PC-3 (cell line): ENCODE measurements around the gene CSH1. TPM values are rescaled to one million over a fixed set of nuclear protein-coding genes. Genes with fewer than 3 reads are reported as not detected.

Source experiments
- ATAC-seq: fragments of 200-7000 bp; cut with Tn5 transposase; 2 replicates; pipeline ENCODE4 v1.9.1; 2020; ENCODE audit warnings: mild to moderate bottlenecking, moderate library complexity
- BruUV-seq: library from RNA; stranded (reverse); fragments of 400-500 nt; replicated peaks from 2 replicates; lab custom pipeline; 2021; lab: Mats Ljungman, UMichigan
- CTCF ChIA-PET: fragments of 300-600 bp; sonication (Branson Sonifier 250); formaldehyde crosslinking; loops from one replicate; lab custom pipeline; 2022; ENCODE audit warnings: antibody characterized with exemption; lab: Charles Lee
- POLR2A ChIA-PET: fragments of 300-600 bp; sonication (Branson Sonifier 250); formaldehyde crosslinking; loops from one replicate; lab custom pipeline; 2022; ENCODE audit warnings: antibody characterized with exemption; ENCODE audit not compliant: unreplicated experiment; lab: Charles Lee
- DNase-seq: peaks from one replicate; pipeline ENCODE4 v3.0.0-alpha.2; 2015
- H2AFZ ChIP-seq: fragments of 300-600 bp; sonication (generic); 2 replicates; pipeline ENCODE4 v1.6.0; 2016; ENCODE audit warnings: antibody characterized with exemption, low read length
- H3F3A ChIP-seq: fragments of 300-600 bp; sonication (generic); one replicate; pipeline ENCODE4 v1.6.0; 2017; ENCODE audit warnings: antibody characterized with exemption, low read length, control low read depth, mild to moderate bottlenecking; ENCODE audit not compliant: unreplicated experiment
- H3K27ac ChIP-seq: fragments of 300-600 bp; sonication (generic); 2 replicates; pipeline ENCODE4 v1.5.1; 2016; ENCODE audit warnings: mild to moderate bottlenecking, low read length
- H3K27me3 ChIP-seq: fragments of 300-600 bp; sonication (generic); 2 replicates; pipeline ENCODE4 v1.6.1; 2016; ENCODE audit warnings: low read length, mixed read lengths
- H3K36me3 ChIP-seq: fragments of 300-600 bp; sonication (generic); 2 replicates; pipeline ENCODE4 v1.6.1; 2016; ENCODE audit warnings: low read depth, mixed run types, low read length, mixed read lengths
- H3K4me1 ChIP-seq: fragments of 300-600 bp; sonication (generic); 2 replicates; pipeline ENCODE4 v1.5.1; 2016; ENCODE audit warnings: low read length; ENCODE audit not compliant: insufficient read depth
- H3K4me2 ChIP-seq: fragments of 300-600 bp; sonication (generic); 2 replicates; pipeline ENCODE4 v1.6.0; 2016; ENCODE audit warnings: low read length
- H3K4me3 ChIP-seq: fragments of 300-600 bp; sonication (generic); 2 replicates; pipeline ENCODE4 v1.5.1; 2016; ENCODE audit warnings: mild to moderate bottlenecking, low read length, mixed read lengths
- H3K79me2 ChIP-seq: fragments of 300-600 bp; sonication (generic); 2 replicates; pipeline ENCODE4 v1.6.1; 2017; ENCODE audit warnings: low read length, mixed read lengths
- H3K9ac ChIP-seq: fragments of 300-600 bp; sonication (generic); 2 replicates; pipeline ENCODE4 v1.6.0; 2016; ENCODE audit warnings: mild to moderate bottlenecking, low read length
- H3K9me2 ChIP-seq: fragments of 300-600 bp; sonication (generic); replicated peaks from 2 replicates; pipeline ENCODE4 v1.6.1; 2016; ENCODE audit warnings: mixed run types, low read length, mixed read lengths
- H3K9me3 ChIP-seq: fragments of 300-600 bp; sonication (generic); 2 replicates; pipeline ENCODE4 v1.6.1; 2016; ENCODE audit warnings: low read length, mixed read lengths
- H4K20me1 ChIP-seq: fragments of 300-600 bp; sonication (generic); 2 replicates; pipeline ENCODE4 v1.6.1; 2016; ENCODE audit warnings: low read length, mixed read lengths
- EZH2 ChIP-seq: fragments of 300-600 bp; sonication (generic); IDR thresholded peaks from one replicate; pipeline ENCODE4 v1.6.1; 2017; ENCODE audit warnings: antibody characterized with exemption, mild to moderate bottlenecking, low read length; ENCODE audit not compliant: unreplicated experiment
- EZH2phosphoT487 ChIP-seq: fragments of 300-600 bp; sonication (generic); IDR thresholded peaks from 2 replicates; pipeline ENCODE4 v1.6.1; 2018; ENCODE audit warnings: mild to moderate bottlenecking, antibody characterized with exemption, low read length, borderline replicate concordance
- intact Hi-C: fragments of 100-400 bp; cut with micrococcal nuclease; formaldehyde crosslinking; loops from 2 replicates; pipeline ENCODE4 v1.9.0; 2023
- total RNA-seq: library from RNA; depleted of rRNA; stranded (reverse); fragments of >200 nt; gene quantifications from 2 replicates; pipeline ENCODE4 v1.2.3, GENCODE V29; 2014
- TF ChIP-seq, protein P1 (sequence below): fragments of 300-600 bp; sonication (generic); conservative IDR thresholded peaks from 2 replicates; pipeline ENCODE4 v1.5.1; 2017; ENCODE audit warnings: antibody characterized with exemption, low read depth, mild to moderate bottlenecking, low read length

Gene CSH1
- total RNA-seq, 1 experiment from 2014 or later = not detected

DNA sequence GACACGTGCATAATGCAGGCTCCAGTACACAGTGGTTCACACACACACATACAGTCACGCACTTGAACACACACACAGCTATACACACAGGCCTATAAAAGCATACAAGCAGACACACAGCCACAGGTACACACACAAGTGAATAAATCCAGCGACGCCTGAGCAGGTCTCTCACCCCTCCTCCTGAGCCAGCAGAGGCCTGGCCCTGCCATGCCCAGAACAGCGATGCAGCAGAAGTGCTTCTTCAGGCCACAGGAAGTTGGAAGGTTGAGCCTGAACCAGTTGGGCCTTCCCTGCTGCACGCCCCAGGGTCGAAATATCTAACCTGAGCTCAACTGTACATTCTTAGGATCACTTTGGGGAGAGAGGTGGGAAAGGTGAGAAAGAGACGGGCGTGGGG, 43.0 kb upstream of the CSH1 start:
- Histone ChIP-seq H3K79me2 (no peaks in the 10 kb centered on the region), H3K36me3 (no peaks in the 10 kb centered on the region), H3K9me2 (no peaks in the 10 kb centered on the region), H3K4me3 (no peak overlapping the region), H4K20me1 (no peaks in the 10 kb centered on the region), H3K27me3 (no peaks in the 10 kb centered on the region), H3K27ac (no peak overlapping the region), H3F3A (no peaks in the 10 kb centered on the region), H3K4me1 (no peaks in the 10 kb centered on the region), H2AFZ (no peak overlapping the region), H3K4me2 (no peak overlapping the region), H3K9me3 (no peaks in the 10 kb centered on the region), H3K9ac (no peak overlapping the region)
- no peak for TF ChIP-seq EZH2
- TF ChIP-seq, protein P1, sequence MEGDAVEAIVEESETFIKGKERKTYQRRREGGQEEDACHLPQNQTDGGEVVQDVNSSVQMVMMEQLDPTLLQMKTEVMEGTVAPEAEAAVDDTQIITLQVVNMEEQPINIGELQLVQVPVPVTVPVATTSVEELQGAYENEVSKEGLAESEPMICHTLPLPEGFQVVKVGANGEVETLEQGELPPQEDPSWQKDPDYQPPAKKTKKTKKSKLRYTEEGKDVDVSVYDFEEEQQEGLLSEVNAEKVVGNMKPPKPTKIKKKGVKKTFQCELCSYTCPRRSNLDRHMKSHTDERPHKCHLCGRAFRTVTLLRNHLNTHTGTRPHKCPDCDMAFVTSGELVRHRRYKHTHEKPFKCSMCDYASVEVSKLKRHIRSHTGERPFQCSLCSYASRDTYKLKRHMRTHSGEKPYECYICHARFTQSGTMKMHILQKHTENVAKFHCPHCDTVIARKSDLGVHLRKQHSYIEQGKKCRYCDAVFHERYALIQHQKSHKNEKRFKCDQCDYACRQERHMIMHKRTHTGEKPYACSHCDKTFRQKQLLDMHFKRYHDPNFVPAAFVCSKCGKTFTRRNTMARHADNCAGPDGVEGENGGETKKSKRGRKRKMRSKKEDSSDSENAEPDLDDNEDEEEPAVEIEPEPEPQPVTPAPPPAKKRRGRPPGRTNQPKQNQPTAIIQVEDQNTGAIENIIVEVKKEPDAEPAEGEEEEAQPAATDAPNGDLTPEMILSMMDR = no peak
- no peak for DNase-seq
- BruUV-seq = no TSS peak
- POLR2A ChIA-PET = no interaction called here
- no peak for ATAC-seq
- CTCF ChIA-PET = no interaction called here
- intact Hi-C loops = no loop called here

DNA sequence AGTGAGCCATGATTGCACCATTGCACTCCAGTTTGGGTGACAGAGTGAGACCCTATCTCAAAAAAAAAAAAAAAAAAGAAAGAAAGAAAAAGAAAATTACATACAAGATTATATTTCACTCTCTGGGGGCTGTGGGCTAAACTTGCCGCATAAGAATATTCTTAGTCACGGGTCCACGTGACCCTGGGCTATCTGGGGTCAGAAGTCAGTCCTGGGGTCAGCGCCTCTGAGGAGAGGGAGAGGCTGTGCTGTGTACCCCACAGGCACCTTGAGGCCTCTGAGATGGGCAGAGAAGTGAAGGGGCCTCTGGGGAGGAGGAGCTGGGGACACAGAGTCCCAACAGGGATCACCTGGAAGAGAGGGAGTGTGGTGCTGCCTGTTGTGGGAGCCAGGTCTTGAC, 41.5 kb upstream of the CSH1 start:
- Histone ChIP-seq H3K4me2 (no peak overlapping the region), H3K27ac (no peak overlapping the region), H3K9ac (no peak overlapping the region), H3K36me3 (no peaks in the 10 kb centered on the region), H3K4me1 (no peaks in the 10 kb centered on the region), H3K4me3 (no peak overlapping the region), H3K27me3 (no peaks in the 10 kb centered on the region), H3K9me3 (no peaks in the 10 kb centered on the region), H3K79me2 (no peaks in the 10 kb centered on the region), H4K20me1 (no peaks in the 10 kb centered on the region), H2AFZ (no peak overlapping the region), H3K9me2 (no peaks in the 10 kb centered on the region), H3F3A (no peaks in the 10 kb centered on the region)
- TF ChIP-seq EZH2 (no peak), EZH2phosphoT487 (no peak)
- TF ChIP-seq, protein P1 = no peak
- no TSS peak for BruUV-seq
- intact Hi-C loops = no loop called here
- ATAC-seq (no peak), DNase-seq (no peak)
- ChIA-PET CTCF (no interaction called here), POLR2A (no interaction called here)

DNA sequence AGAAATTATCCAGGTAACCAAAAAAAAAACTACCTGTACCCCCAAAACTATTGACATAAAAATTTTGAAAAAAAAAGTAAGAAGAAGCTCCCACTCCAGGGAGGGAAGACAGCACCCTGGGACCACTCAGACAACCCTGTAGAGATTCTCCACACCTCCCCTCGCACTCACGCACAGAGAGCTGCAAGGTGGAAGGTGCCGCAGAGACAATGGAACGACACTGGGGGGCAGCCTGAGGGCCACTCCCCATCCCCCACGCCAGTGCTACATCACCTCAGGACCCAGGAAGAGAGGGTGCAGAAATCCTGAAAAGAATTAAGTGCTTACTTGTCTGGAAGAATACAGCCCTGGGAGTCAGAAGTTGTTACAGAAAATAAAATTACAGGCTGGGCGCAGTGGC, 40.9 kb upstream of the CSH1 start:
- DNase-seq (no peak), ATAC-seq (no peak)
- Histone ChIP-seq H3K9ac (no peak overlapping the region), H3K27me3 (no peaks in the 10 kb centered on the region), H3F3A (no peaks in the 10 kb centered on the region), H2AFZ (no peak overlapping the region), H3K79me2 (no peaks in the 10 kb centered on the region), H4K20me1 (no peaks in the 10 kb centered on the region), H3K36me3 (no peaks in the 10 kb centered on the region), H3K9me3 (no peaks in the 10 kb centered on the region), H3K4me2 (no peak overlapping the region), H3K4me3 (no peak overlapping the region), H3K4me1 (no peaks in the 10 kb centered on the region), H3K9me2 (no peaks in the 10 kb centered on the region), H3K27ac (no peak overlapping the region)
- no TSS peak for BruUV-seq
- TF ChIP-seq EZH2phosphoT487 (no peak), EZH2 (no peak)
- TF ChIP-seq, protein P1 = no peak
- CTCF ChIA-PET = interaction anchor here (0.6 to 0.7 kb wide), 3 partner anchors 37 to 145 kb away, joined by 7 to 9 read pairs (median 7); no protein-coding TSS in a partner anchor
- POLR2A ChIA-PET = interaction anchor here (0.9 kb wide), 1 partner anchor 21 kb away, joined by 6 read pairs; no protein-coding TSS in a partner anchor
- intact Hi-C loops = no loop called here
